Measurements from ENCODE around the gene CHI3L2. TPM values are rescaled to one million over a fixed set of nuclear protein-coding genes. Genes with fewer than 3 reads are reported as not detected.

CHI3L2 gene
- total RNA-seq, result not detected in 2 replicates
- long read RNA-seq, partial matches to known transcripts, result 0 of 1 reads
- long read RNA-seq, other reads (novel, unspliced or antisense), result 1 of 1 reads

- H3K4me1 Mint-ChIP-seq (ENCODE audit: low read depth), result peaks cover 16% of the 10 kb centered on the region
- H3K4me3 Mint-ChIP-seq (ENCODE audit: low read depth), result no peak within 1 kb of the TSS
- H3K27me3 Mint-ChIP-seq, result no peaks in the 10 kb centered on the region
- H3K36me3 Mint-ChIP-seq (ENCODE audit: insufficient read depth), result no peaks in the 10 kb centered on the region
- DNase-seq (ENCODE audit: low spot score, unreplicated experiment), result no peak
- peak within 1 kb of the TSS; percentile 87 for H3K27ac Mint-ChIP-seq
- TF ChIP-seq, protein P1, sequence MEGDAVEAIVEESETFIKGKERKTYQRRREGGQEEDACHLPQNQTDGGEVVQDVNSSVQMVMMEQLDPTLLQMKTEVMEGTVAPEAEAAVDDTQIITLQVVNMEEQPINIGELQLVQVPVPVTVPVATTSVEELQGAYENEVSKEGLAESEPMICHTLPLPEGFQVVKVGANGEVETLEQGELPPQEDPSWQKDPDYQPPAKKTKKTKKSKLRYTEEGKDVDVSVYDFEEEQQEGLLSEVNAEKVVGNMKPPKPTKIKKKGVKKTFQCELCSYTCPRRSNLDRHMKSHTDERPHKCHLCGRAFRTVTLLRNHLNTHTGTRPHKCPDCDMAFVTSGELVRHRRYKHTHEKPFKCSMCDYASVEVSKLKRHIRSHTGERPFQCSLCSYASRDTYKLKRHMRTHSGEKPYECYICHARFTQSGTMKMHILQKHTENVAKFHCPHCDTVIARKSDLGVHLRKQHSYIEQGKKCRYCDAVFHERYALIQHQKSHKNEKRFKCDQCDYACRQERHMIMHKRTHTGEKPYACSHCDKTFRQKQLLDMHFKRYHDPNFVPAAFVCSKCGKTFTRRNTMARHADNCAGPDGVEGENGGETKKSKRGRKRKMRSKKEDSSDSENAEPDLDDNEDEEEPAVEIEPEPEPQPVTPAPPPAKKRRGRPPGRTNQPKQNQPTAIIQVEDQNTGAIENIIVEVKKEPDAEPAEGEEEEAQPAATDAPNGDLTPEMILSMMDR (IDR thresholded peaks at IDR 0.05; ENCODE audit: unreplicated experiment), result no peak
- no peaks in the 10 kb centered on the region for H3K9me3 Mint-ChIP-seq (ENCODE audit: low read depth)
These were observed at the start of gene CHI3L2 for GRCh38 chr1:111227434-111227833. Gene CHI3L2, plus strand, starts transcription at chr1:111227713. Its CDS starts 17 bp downstream, at chr1:111227730.

DNA sequence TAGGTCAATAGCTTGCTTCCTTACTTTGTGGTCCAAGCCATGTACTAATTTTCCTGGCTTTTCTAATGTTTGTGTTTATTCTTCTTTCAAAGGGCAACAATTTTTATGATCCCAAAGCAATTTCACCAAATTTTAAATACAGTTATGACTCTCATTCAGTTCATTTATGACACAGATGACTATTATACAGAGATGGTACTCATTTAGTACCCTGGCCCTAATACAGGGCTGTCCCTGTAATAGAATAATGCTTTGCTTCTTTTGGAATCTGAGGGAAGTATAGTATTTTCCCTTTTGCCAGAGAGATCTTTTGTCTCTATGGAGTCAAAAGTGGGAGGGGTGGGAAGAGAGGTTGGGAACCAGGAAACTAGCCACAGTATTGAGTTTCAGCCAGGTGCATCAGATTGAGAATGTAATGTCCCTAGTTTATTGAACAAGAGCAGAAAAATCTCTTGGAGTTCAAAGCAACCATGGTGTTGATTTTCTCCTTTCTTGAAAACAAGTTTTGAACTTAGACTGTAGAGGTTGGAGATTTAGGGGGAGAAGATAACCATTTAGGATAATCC, 47.5 kb upstream of the CHI3L2 start:
- no peaks in the 10 kb centered on the region for H3K27me3 Mint-ChIP-seq
- DNase-seq (ENCODE audit: low spot score, unreplicated experiment), result no peak
- H3K9me3 Mint-ChIP-seq (ENCODE audit: low read depth), result no peaks in the 10 kb centered on the region
- TF ChIP-seq, protein P1 (IDR thresholded peaks at IDR 0.05; ENCODE audit: unreplicated experiment), result no peak
- H3K4me3 Mint-ChIP-seq (ENCODE audit: low read depth), result no peak overlapping the region
- H3K27ac Mint-ChIP-seq, result no peak overlapping the region
- H3K36me3 Mint-ChIP-seq (ENCODE audit: insufficient read depth), result peaks cover 5% of the 10 kb centered on the region
- H3K4me1 Mint-ChIP-seq (ENCODE audit: low read depth), result no peaks in the 10 kb centered on the region

- Mint-ChIP-seq H3K4me1 (ENCODE audit: low read depth) (no peaks in the 10 kb centered on the region), H3K27ac (no peak overlapping the region), H3K27me3 (no peaks in the 10 kb centered on the region), H3K4me3 (ENCODE audit: low read depth) (no peak overlapping the region), H3K9me3 (ENCODE audit: low read depth) (no peaks in the 10 kb centered on the region), H3K36me3 (ENCODE audit: insufficient read depth) (peaks cover 8% of the 10 kb centered on the region)
- DNase-seq (ENCODE audit: low spot score, unreplicated experiment), result no peak
- TF ChIP-seq, protein P1 (IDR thresholded peaks at IDR 0.05; ENCODE audit: unreplicated experiment), result no peak
These were observed 45.5 kb upstream of the CHI3L2 start for GRCh38 chr1:111182052-111182451.

DNA sequence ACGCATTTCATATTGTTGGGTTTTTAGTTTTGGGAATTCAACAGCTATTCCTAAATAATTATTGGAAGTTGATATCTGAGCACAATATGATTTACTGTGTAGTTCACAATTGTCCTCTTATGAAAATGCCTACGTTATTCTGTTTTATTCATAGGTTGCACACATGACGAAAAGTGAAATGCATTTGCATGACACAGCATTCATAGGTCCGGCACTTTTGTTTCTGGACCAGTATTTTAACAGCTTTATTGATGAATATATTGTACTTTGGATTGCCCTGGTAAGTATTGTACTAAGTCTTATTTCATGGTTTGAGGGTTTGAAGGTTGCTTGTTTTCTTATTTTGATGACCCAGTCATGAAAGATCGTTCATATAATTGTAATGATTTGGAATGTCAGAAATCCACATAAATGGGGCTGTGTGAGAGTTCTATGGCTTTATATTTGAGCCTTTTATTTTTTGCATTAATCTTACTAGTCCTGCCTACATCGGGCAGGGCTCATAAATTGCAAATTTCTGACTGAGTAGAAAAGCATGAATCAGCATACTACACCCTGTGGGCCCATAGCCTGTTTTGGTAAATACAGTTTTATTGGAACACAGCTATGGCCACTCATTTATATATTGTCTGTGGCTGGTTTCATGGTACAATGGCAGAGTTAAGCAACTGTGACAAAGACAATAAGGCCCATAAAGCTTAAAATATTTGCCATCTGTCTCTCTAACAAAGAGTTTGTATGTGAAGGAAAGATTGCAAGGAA, 44.0 kb upstream of the CHI3L2 start:
- no peak overlapping the region for H3K27ac Mint-ChIP-seq

DNA sequence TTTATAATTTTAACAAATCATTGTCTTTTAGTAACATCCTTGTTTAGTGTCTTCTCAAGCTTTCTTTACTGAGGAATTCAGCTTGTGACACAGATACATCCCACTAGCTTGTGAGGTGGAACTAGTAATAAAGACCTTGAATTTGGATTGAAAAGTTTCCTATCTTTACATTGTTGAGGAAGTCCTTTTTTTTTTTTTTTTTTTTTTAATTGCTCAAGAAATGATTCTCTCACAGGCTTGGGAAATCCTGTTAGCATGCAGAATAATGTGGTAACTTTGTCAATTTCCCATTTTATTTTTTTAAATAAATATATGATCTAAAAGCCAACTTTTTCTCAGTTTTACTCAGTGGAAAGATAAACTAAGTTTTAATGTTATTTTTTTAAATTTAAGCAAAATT, 42.9 kb upstream of the CHI3L2 start:
- no peak for DNase-seq (ENCODE audit: low spot score, unreplicated experiment)
- Mint-ChIP-seq H3K27me3 (no peaks in the 10 kb centered on the region), H3K4me1 (ENCODE audit: low read depth) (no peaks in the 10 kb centered on the region), H3K36me3 (ENCODE audit: insufficient read depth) (peaks cover 21% of the 10 kb centered on the region), H3K27ac (no peak overlapping the region), H3K4me3 (ENCODE audit: low read depth) (no peak overlapping the region), H3K9me3 (ENCODE audit: low read depth) (no peaks in the 10 kb centered on the region)
- TF ChIP-seq, protein P1 (IDR thresholded peaks at IDR 0.05; ENCODE audit: unreplicated experiment), result no peak

More for the DNA sequence above, 44.0 kb upstream of the CHI3L2 start:
- Mint-ChIP-seq H3K4me3 (ENCODE audit: low read depth) (no peak overlapping the region), H3K36me3 (ENCODE audit: insufficient read depth) (peaks cover 13% of the 10 kb centered on the region), H3K4me1 (ENCODE audit: low read depth) (no peaks in the 10 kb centered on the region), H3K9me3 (ENCODE audit: low read depth) (no peaks in the 10 kb centered on the region), H3K27me3 (no peaks in the 10 kb centered on the region)
- DNase-seq (ENCODE audit: low spot score, unreplicated experiment), result no peak
- TF ChIP-seq, protein P1 (IDR thresholded peaks at IDR 0.05; ENCODE audit: unreplicated experiment), result no peak
